ENCODE results near the gene ULBP2. TPM values are rescaled to one million over a fixed set of nuclear protein-coding genes. Genes with fewer than 3 reads are reported as not detected.

The ULBP2 gene
- total and polyA plus RNA-seq, 2 of the 8 experiments (the other 6 are each of a cell fraction or from before 2014, with no cell fraction given) = 0.05 TPM; not detected in 1

- TF ChIP-seq SAP30 (IDR thresholded peaks at IDR 0.05; ENCODE audit: insufficient read depth, insufficient replicate concordance, low read length) (no peak), YY1 (IDR thresholded peaks at IDR 0.05; ENCODE audit: low read depth, low read length) (no peak), JUN (IDR thresholded peaks at IDR 0.05; ENCODE audit: low read depth, low read length) (no peak), KDM4A (IDR thresholded peaks at IDR 0.05; ENCODE audit: low read depth, low read length, severe bottlenecking) (no peak)
Measured at GRCh38 chr6:149905911-149906371, 35.9 kb upstream of the ULBP2 start (continued).

Measured in H1 (cell line).